K562 (cell line): ENCODE measurements around the gene SEC14L2. TPM values are rescaled to one million over a fixed set of nuclear protein-coding genes. Genes with fewer than 3 reads are reported as not detected.

Source experiments
- HCFC1 ChIP-seq: IDR thresholded peaks from 2 replicates; pipeline ENCODE4 v1.6.1; 2012; ENCODE audit warnings: low read depth, low read length, improper control_type of control experiment
- MBD1 ChIP-seq: fragments of 250-450 bp; sonication (Bioruptor Pico); IDR thresholded peaks from 2 replicates; pipeline ENCODE4 v1.8.0; 2022; ENCODE audit warnings: inconsistent platforms
- RAD51 ChIP-seq: fragments of 450-650 bp; IDR thresholded peaks from 2 replicates; pipeline ENCODE4 v1.7.1; 2016; ENCODE audit warnings: low read depth, mild to moderate bottlenecking, borderline replicate concordance
- SMAD3 ChIP-seq: fragments of 450-650 bp; formaldehyde crosslinking; conservative IDR thresholded peaks from 2 replicates; pipeline ENCODE4 v1.4.0; 2020; ENCODE audit warnings: mild to moderate bottlenecking
- THRA ChIP-seq: fragments of 450-650 bp; IDR thresholded peaks from 2 replicates; pipeline ENCODE4 v1.6.1; 2017; ENCODE audit warnings: mild to moderate bottlenecking, moderate library complexity
- ZHX1 ChIP-seq: fragments of 150-350 bp; conservative IDR thresholded peaks from 2 replicates; pipeline ENCODE4 v1.6.1; 2014; ENCODE audit warnings: low read length
- polyA plus RNA-seq, 8 experiments: library from polyadenylated mRNA; depleted of rRNA in 4 of 8; stranded (reverse) in 5 of 8; unstranded in 3 of 8; fragments of >200 nt; fragmentation: Nextera tagmentation in 2 of 8; fragmentation: Illumina TruSeq in 1 of 8; extraction: Ambion mirVana in 2 of 8; extraction: Trizol in 1 of 8; gene quantifications; 2 replicates each; pipeline versions ENCODE4 v1.2.1 to v1.2.3, GENCODE V29; 2011 to 2014; ENCODE audit warnings: inconsistent platforms in 1 of 8, missing spikeins in 1 of 8
- total RNA-seq, 7 experiments: library from RNA; depleted of rRNA in 6 of 7; stranded (reverse); fragments of >200 nt in 6 of 7; fragmentation: Illumina TruSeq in 2 of 7; extraction: Trizol in 2 of 7; gene quantifications; 2 replicates each; pipeline versions ENCODE4 v1.2.1 to v1.2.3, GENCODE V29; 2011 to 2021; ENCODE audit warnings: low replicate concordance in 1 of 7

SEC14L2 gene
- total and polyA plus RNA-seq, 9 of the 15 experiments (the other 6 are each of a cell fraction or from before 2014, with no cell fraction given), result 0.03 to 0.17 (median 0.10) TPM

GRCh38 chr22:30380011-30380410 lies 16.8 kb upstream of the SEC14L2 start (continued):
- TF ChIP-seq MBD1 (CRISPR knock-in tag) (no peak), THRA (no peak), HCFC1 (no peak), RAD51 (no peak), ZHX1 (no peak), SMAD3 (CRISPR knock-in tag) (no peak)
